Measurements from ENCODE around the gene NTRK2. TPM values are rescaled to one million over a fixed set of nuclear protein-coding genes. Genes with fewer than 3 reads are reported as not detected.

The NTRK2 gene
- total and polyA plus RNA-seq, 2 experiments from 2014 or later, result 0.99 to 3.7 TPM

DNA sequence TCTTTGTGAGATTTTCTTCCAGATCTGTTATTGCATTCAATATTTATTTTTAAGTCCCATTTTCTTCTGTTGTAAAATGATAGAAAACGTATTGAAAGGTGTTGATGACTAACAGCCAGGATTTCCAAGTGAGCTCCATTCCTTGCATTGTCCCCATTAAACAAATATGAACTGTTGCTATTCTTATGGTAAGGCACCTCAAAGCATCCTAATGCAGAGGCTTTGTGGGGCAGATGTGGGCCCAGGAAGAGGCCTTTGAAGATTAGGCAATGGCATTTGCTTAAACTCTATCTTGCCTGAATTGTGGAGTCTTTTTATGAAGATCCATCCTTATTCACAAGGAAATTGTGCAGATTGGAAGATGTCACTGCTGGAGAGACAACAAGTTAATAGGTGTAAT, 38.9 kb downstream of the NTRK2 start:
- DNase-seq (ENCODE audit: low spot score), result no peak
- Histone ChIP-seq H3K4me2 (no peak overlapping the region), H3K4me3 (no peak overlapping the region), H3K27me3 (no peaks in the 10 kb centered on the region), H3K9me3 (ENCODE audit: low read depth) (no peaks in the 10 kb centered on the region), H3K79me2 (no peaks in the 10 kb centered on the region), H3K27ac (no peak overlapping the region), H3K4me1 (ENCODE audit: insufficient read depth) (no peaks in the 10 kb centered on the region), H2AFZ (no peak overlapping the region), H3K36me3 (replicated peaks; ENCODE audit: insufficient read depth, low read depth) (no peaks in the 10 kb centered on the region), H4K20me1 (ENCODE audit: insufficient read depth, poor library complexity, severe bottlenecking) (no peaks in the 10 kb centered on the region), H3K9me2 (replicated peaks; ENCODE audit: insufficient read depth) (no peaks in the 10 kb centered on the region)
- TF ChIP-seq, protein P1, sequence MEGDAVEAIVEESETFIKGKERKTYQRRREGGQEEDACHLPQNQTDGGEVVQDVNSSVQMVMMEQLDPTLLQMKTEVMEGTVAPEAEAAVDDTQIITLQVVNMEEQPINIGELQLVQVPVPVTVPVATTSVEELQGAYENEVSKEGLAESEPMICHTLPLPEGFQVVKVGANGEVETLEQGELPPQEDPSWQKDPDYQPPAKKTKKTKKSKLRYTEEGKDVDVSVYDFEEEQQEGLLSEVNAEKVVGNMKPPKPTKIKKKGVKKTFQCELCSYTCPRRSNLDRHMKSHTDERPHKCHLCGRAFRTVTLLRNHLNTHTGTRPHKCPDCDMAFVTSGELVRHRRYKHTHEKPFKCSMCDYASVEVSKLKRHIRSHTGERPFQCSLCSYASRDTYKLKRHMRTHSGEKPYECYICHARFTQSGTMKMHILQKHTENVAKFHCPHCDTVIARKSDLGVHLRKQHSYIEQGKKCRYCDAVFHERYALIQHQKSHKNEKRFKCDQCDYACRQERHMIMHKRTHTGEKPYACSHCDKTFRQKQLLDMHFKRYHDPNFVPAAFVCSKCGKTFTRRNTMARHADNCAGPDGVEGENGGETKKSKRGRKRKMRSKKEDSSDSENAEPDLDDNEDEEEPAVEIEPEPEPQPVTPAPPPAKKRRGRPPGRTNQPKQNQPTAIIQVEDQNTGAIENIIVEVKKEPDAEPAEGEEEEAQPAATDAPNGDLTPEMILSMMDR (IDR thresholded peaks at IDR 0.05; ENCODE audit: poor library complexity), result no peak
- TF ChIP-seq EZH2 (IDR thresholded peaks at IDR 0.05; ENCODE audit: borderline replicate concordance) (no peak), EZH2phosphoT487 (IDR thresholded peaks at IDR 0.05; ENCODE audit: low read depth, severe bottlenecking, unreplicated experiment) (no peak)
- 72% methylated on average over 1 of the region's 1 CpG for WGBS (ENCODE audit: low lambda C conversion rate, missing lambda C conversion rate)

DNA sequence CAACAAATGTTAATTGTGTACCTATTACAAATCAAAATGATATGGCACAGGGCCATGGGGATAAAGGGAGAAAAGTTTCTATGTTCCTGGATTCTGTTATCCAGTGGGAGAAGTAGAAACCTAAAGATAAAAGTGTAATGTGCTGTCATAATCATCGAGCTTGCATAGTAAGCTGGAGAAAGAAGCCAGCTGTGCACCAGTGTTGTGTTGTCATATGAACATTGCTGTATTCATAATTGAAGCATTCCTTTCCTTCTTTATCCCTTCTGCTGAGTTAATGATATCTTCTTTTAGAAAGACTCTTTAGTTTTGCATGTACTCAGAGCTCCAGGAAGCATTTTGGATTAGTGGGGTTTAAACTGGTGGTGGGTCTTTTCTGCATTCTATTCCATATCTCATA, 39.5 kb downstream of the NTRK2 start:
- no peaks in the 10 kb centered on the region for H4K20me1 ChIP-seq (ENCODE audit: insufficient read depth, poor library complexity, severe bottlenecking)
- no peaks in the 10 kb centered on the region for H3K9me3 ChIP-seq (ENCODE audit: low read depth)
- no peaks in the 10 kb centered on the region for H3K36me3 ChIP-seq (replicated peaks; ENCODE audit: insufficient read depth, low read depth)
- TF ChIP-seq EZH2phosphoT487 (IDR thresholded peaks at IDR 0.05; ENCODE audit: low read depth, severe bottlenecking, unreplicated experiment) (no peak), EZH2 (IDR thresholded peaks at IDR 0.05; ENCODE audit: borderline replicate concordance) (no peak)
- TF ChIP-seq, protein P1 (IDR thresholded peaks at IDR 0.05; ENCODE audit: poor library complexity), result no peak
- DNase-seq (ENCODE audit: low spot score), result no peak
- H3K9me2 ChIP-seq (replicated peaks; ENCODE audit: insufficient read depth), result no peaks in the 10 kb centered on the region
- H3K4me3 ChIP-seq, result no peak overlapping the region
- no peak overlapping the region for H3K27ac ChIP-seq
- H3K4me1 ChIP-seq (ENCODE audit: insufficient read depth), result no peaks in the 10 kb centered on the region
- 71% methylated on average over 1 of the region's 1 CpG for WGBS (ENCODE audit: low lambda C conversion rate, missing lambda C conversion rate)
- no peak overlapping the region for H3K4me2 ChIP-seq
- H3K27me3 ChIP-seq, result no peaks in the 10 kb centered on the region
- H2AFZ ChIP-seq, result no peak overlapping the region
- H3K79me2 ChIP-seq, result no peaks in the 10 kb centered on the region

DNA sequence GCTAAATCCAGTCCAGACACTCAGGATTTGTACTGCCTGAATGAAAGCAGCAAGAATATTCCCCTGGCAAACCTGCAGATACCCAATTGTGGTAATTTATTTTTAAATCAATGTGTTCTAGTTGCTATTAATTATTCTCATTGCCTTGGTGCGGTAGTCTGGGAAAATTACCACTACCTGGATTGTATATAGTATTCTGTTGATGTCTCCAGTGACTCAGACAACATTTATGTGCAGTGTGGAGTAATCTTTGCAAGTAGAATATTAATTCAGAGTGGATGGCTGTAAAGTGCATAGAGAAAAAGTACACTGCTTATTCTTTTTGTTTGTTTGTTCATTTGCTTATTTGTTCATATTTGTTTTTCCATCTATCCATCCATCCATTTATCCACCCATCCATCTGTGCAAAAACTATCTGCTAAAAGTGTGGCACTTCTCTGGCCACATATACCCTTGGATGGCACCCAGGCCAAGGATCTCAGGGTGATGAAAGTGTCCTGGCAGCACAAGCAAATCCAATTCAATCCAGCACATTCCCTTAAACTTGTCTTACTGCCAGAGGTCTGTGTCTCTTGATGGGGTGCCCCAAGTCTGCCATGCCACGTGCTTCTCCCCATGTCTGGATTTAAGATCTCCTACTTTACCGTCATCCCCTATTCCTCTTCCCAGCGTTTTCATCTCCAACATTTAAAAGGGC, 41.3 kb downstream of the NTRK2 start:
- Histone ChIP-seq H3K9me3 (ENCODE audit: low read depth) (no peaks in the 10 kb centered on the region), H3K4me1 (ENCODE audit: insufficient read depth) (no peaks in the 10 kb centered on the region), H3K9me2 (replicated peaks; ENCODE audit: insufficient read depth) (no peaks in the 10 kb centered on the region), H3K27me3 (no peaks in the 10 kb centered on the region), H3K79me2 (no peaks in the 10 kb centered on the region), H3K36me3 (replicated peaks; ENCODE audit: insufficient read depth, low read depth) (no peaks in the 10 kb centered on the region), H3K27ac (no peak overlapping the region), H3K4me3 (no peak overlapping the region), H2AFZ (no peak overlapping the region), H4K20me1 (ENCODE audit: insufficient read depth, poor library complexity, severe bottlenecking) (no peaks in the 10 kb centered on the region), H3K4me2 (no peak overlapping the region)
- DNase-seq (ENCODE audit: low spot score), result no peak
- WGBS (ENCODE audit: low lambda C conversion rate, missing lambda C conversion rate), result 93% methylated on average over 4 of the region's 4 CpGs
- TF ChIP-seq, protein P1 (IDR thresholded peaks at IDR 0.05; ENCODE audit: poor library complexity), result no peak
- TF ChIP-seq EZH2 (IDR thresholded peaks at IDR 0.05; ENCODE audit: borderline replicate concordance) (no peak), EZH2phosphoT487 (IDR thresholded peaks at IDR 0.05; ENCODE audit: low read depth, severe bottlenecking, unreplicated experiment) (no peak)

All from hepatocyte (in vitro differentiated cells).